Right ventricle myocardium superior (tissue), 1 donor: ENCODE results near the gene TBX1. TPM values are rescaled to one million over a fixed set of nuclear protein-coding genes. Genes with fewer than 3 reads are reported as not detected.

Source experiments
- ATAC-seq: fragments of 200-7000 bp; cut with Tn5 transposase; one replicate; pipeline ENCODE4 v1.9.1; 2020; ENCODE audit warnings: mild to moderate bottlenecking; ENCODE audit not compliant: poor library complexity
- DNase-seq: peaks from one replicate; pipeline ENCODE4 v3.0.0-alpha.2; 2020
- intact Hi-C: fragments of 100-400 bp; cut with DNase I; formaldehyde crosslinking; loops from one replicate; pipeline ENCODE4 v1.11.2; 2022
- total RNA-seq: library from RNA; stranded (reverse); fragmentation: NEBNext Ultra II Directional; extraction: Animal tissue kit (Norgen Biotek cat#: 25700); gene quantifications from one replicate; pipeline ENCODE4 v1.2.1, GENCODE V29; 2021
- donor health status: DM: no; HTN: yes; CAD: no; lungs with severe emphysema.

Gene TBX1
- total RNA-seq, 1 donor from 2014 or later, result 3.2 TPM

DNA sequence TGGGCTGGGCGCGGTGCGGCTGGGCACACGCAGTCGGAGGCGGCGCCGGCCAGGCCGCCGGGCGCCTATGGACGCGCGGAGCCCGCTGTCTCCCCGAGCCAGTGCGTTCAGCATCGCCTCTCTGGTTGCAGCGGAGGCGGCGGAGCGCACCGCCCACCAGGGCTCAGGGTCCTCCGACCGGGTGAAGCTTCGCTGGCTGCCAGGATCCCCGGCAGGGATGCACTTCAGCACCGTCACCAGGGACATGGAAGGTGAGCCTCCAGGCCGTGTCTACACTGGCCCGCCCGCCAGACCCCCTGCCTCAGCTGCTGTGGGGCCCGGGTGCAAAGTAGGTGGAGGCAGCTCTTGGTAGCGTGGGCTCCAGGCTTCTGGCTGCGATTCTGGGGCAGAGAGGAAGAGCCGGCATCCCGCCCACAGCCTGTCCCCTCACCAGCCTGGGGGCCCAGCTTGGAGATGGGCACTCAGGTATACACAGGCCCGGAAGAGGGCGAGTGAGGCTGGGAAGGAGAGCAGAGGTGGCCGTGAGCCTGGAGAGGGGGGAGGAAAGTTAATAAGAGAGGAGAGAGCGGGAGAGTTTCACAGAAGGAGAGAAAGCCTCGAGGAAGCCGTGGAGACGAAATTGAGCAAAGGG lies 1.0 kb upstream of the TBX1 start:
- no peak for ATAC-seq
- no peak for DNase-seq

DNA sequence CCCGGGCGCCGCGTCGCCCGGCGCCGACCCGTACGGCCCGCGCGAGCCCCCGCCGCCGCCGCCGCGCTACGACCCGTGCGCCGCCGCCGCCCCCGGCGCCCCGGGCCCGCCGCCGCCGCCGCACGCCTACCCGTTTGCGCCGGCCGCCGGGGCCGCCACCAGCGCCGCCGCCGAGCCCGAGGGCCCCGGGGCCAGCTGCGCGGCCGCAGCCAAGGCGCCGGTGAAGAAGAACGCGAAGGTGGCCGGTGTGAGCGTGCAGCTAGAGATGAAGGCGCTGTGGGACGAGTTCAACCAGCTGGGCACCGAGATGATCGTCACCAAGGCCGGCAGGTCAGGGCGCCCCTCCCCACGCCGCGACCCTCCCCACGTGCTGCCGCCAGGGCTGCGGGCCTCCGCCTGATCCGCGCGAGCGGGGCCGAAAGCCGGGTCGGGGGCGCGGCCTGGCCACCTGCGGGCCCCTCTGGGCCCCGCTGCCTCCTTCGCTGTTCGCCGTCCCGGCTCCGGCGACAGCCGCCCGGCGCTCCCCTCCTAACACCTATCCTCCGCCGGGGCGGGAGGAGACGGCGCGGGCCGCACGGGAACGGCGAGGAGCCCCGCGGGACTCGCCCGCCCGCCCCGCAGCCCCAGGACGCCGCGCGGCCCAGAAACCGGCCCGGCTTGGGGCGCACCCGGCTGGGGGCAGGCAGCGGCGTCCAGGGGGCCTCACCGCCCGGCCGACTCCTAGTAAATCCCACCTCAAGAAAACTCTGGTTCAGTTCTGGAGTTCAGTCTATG lies 560 bp downstream of the TBX1 start:
- DNase-seq (no peak), ATAC-seq (no peak)
- intact Hi-C loops, result no loop called here

More for the DNA sequence above, 1.0 kb upstream of the TBX1 start:
- intact Hi-C loops, result no loop called here

DNA sequence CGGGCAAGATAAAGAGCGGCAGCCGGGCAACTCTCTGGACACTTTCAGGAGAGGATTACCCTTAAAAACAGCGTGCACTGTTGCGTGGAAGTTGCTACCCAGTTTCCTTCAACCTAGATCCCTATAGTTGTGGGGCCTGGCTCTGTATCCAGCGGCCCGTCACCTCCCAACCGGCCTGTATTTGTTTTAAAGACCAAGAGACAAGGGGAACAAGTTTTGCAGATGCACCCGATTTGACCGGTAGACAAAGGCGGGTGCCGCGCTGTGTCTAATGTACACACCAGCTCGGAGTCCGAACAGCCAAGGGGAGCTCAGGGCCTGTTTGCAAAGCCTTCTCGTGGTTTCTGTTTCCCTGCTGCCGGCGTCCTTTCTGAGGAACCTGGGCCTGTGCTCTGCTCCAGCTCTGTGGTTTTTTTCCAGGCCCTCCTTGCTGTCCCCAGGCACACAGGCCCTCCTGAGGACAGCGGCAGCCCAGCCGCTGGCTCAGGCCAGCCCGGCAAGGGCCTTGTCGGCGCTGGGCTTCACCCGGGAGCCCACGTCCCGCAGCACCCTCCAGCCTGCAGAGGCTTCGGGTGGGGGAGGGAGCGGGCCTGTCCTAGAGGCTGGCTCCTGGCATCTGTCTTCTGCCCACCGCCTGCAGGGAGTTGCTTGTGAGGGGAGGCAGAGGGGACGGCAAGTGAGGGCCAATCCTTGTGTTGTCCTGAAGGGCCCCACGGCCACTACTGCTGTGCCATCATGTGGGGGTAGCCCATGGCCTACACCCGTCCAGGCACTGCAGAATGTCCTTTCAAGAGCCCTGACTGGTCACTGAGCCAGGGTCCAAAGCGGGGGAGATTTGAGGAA lies 1.4 kb downstream of the TBX1 start:
- ATAC-seq (no peak), DNase-seq (no peak)
- intact Hi-C loops, result no loop called here

DNA sequence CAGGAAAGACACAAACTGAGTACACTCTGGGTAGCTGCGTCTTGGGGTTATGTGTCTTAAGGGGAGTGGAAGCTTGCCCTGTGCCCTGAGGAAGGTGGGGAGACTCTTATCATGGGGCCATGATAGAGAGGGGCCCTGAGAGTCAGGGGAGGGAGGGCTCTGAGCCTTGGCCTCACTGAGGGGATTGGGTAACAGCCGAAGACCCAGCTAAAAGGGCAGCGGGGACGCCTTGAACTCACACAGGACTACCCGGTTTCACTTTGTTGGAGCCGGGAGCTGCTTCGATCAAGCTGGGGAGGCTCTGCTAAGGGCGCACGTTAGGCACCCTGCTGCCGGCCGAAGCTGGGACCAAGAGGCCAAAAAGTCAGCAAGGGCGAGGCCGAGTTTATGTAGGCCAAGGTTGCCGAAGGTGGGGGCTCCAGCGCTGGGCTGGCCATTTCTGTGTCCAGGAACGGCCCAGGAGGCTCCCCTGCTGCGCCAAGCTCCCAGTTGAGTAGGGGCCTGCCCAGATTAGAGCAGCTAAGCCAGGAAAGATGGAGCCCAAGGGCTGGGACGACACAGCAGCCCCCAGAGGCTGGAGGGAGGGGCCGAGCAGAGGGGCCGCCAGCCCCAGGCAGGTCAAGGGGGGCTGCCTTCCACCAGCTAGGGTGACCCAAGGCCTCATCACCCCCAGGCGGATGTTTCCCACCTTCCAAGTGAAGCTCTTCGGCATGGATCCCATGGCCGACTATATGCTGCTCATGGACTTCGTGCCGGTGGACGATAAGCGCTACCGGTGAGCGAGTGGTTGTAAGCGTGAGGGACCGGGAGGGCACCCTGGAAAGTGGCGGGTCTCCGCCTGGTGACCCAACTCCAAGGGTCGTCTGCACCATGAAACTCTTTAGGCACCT lies 2.2 kb downstream of the TBX1 start:
- no peak for ATAC-seq
- DNase-seq, result no peak
- intact Hi-C loops, result no loop called here

DNA sequence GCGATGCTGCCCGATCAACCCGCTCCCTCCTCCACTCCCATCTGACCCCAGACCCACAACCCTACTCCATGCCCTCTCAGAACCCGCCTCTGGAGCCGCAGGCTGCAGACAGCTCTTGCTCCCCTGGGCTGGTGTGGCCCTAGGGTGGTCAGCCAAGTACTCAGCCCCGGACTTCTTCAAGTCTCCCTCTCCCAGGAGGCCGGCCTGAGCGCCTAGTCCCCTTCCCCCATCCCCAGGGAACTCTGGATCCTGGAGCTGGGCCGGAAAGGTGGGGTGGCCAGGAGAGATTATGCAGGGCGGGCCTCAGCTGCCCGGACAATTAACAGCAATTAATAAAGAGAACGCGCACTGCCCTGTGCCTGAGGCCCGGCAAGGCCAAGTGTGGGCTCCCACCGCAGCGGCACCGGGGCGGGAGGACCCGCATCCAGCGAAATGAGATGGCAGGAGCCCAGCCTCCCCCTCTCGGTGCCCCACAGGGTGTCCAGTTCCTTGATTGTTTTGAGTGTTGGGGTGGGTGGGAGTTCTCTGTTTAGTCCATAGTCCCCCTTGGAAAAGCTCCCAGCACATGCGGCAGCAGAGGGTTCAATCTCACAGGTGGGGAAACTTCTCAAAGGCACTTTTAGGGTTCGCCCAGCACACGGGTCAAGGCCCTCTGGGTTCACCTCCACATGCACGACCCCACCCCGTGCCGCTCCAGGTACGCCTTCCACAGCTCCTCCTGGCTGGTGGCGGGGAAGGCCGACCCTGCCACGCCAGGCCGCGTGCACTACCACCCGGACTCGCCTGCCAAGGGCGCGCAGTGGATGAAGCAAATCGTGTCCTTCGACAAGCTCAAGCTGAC lies 3.1 kb downstream of the TBX1 start:
- ATAC-seq (no peak), DNase-seq (no peak)
- intact Hi-C loops, result no loop called here

DNA sequence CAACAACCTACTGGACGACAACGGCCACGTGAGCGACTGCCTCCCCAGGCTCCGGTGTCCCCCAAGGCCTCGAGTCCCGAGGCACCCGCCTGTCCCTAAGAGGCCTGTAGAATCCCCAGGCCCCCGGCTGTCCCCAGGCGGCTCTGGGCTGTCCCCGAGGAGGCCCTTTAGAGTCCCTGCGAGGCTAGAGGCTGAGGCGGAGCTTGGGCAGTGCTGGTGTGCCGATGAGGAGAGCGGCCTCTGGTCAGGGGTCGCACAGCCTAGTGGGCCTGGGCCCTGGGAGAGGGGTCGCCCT lies 3.7 kb downstream of the TBX1 start:
- ATAC-seq (no peak), DNase-seq (no peak)
- intact Hi-C loops, result no loop called here

DNA sequence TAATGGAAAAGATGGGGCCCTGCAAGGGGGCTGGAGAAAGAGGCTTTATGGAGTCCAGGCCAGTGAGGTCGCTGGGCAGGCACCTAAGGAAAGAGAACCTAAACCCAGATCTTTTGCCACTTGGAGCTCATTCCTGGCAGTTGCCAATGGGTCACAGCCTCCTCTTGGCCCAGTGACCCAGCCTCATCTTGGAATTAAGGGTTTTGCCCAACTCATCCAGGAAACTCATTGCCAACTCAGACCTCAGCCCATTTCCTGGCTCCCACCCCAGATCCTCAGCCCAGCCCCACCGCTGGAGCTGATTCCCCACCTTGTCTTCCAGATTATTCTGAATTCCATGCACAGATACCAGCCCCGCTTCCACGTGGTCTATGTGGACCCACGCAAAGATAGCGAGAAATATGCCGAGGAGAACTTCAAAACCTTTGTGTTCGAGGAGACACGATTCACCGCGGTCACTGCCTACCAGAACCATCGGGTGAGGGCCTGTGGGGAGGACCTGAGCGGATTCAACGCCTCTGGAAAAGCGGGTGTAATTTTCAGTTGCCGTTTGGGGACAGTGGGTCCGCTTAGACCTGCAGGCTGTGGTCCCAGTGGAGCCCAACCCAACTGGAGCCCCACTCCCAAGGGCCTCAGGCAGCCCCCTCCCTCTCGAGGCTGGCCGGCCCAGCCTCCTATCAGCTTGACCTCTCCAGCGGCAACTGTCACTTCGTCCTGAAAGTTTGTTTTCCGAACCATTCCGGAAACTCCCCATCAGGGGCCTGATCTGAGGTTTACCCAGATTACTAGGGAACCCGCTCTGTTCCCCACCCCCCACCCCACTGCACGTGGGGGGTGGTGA lies 4.3 kb downstream of the TBX1 start:
- ATAC-seq (no peak), DNase-seq (no peak)
- intact Hi-C loops, result no loop called here

DNA sequence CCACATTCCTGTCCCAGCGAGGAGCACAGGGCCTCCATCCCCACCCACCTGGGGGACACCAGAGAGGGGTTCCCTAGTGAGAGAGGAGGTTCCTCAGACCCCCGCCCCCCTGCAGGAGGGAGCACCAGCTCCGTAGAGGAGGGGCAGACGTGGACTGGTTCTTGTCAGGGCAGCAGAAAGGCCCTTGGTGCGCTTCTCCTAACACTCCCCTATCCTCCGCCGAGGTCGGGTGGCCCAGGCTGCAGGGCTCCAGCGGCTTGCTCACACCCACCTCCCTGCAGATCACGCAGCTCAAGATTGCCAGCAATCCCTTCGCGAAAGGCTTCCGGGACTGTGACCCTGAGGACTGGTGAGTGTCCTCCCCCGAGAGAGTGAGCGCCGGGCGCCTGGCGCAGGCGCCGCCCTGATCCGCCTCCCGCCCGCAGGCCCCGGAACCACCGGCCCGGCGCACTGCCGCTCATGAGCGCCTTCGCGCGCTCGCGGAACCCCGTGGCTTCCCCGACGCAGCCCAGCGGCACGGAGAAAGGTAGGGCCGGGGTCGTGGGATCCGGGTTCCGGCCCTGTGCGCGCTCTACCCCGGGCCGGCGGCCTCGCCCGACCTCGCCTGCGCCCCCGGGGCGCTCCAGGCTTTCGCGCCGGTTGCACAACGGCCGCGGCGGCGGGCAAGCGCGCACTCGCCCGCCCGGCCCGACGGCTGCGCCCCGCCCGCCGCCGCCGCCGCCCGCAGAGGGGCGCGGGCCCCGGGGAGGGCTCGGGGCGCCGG lies 5.1 kb downstream of the TBX1 start:
- ATAC-seq (peak; percentile 66), DNase-seq (peak; percentile 53)
- intact Hi-C loops, result no loop called here

DNA sequence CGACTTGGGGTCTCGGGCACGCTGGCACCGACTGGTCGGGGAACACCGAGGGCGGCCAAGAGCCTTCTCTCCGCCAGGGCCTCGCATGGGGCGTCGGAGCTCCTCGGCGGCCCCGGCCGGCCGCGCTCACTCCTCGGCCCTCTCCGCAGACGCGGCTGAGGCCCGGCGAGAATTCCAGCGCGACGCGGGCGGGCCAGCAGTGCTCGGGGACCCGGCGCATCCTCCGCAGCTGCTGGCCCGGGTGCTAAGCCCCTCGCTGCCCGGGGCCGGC lies 5.6 kb downstream of the TBX1 start:
- DNase-seq, result no peak
- no peak for ATAC-seq
- intact Hi-C loops, result no loop called here

DNA sequence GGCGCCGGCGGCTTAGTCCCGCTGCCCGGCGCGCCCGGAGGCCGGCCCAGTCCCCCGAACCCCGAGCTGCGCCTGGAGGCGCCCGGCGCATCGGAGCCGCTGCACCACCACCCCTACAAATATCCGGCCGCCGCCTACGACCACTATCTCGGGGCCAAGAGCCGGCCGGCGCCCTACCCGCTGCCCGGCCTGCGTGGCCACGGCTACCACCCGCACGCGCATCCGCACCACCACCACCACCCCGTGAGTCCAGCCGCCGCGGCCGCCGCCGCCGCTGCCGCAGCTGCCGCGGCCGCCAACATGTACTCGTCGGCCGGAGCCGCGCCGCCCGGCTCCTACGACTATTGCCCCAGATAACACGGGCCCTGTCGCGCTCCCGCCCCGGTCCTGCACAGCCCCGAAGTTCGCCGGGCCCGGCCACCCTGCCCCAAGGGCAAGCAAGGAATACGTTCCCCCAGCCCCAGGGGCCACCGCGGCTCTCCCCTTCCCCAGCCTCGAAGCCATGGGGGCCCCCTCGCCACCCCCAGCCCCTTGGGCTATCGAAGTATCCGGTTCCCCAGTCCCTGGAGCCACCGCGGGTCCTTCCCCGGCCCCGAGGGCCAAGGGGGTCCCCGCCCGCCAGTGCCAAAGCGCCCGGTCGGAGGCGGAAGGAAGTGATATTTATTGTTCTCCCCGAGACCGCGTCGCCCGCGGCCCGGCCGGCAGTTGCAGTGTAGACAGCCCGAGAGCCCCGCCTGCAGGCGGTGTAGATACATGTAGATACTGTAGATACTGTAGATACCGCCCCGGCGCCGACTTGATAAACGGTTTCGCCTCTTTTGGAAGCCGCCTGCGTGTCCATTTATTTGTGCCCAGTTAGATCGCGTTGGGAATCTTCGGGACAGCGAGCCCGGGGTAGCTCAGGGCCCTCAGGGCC lies 6.2 kb downstream of the TBX1 start:
- DNase-seq (peak; percentile 82), ATAC-seq (peak; percentile 76)
- intact Hi-C loops, result no loop called here

DNA sequence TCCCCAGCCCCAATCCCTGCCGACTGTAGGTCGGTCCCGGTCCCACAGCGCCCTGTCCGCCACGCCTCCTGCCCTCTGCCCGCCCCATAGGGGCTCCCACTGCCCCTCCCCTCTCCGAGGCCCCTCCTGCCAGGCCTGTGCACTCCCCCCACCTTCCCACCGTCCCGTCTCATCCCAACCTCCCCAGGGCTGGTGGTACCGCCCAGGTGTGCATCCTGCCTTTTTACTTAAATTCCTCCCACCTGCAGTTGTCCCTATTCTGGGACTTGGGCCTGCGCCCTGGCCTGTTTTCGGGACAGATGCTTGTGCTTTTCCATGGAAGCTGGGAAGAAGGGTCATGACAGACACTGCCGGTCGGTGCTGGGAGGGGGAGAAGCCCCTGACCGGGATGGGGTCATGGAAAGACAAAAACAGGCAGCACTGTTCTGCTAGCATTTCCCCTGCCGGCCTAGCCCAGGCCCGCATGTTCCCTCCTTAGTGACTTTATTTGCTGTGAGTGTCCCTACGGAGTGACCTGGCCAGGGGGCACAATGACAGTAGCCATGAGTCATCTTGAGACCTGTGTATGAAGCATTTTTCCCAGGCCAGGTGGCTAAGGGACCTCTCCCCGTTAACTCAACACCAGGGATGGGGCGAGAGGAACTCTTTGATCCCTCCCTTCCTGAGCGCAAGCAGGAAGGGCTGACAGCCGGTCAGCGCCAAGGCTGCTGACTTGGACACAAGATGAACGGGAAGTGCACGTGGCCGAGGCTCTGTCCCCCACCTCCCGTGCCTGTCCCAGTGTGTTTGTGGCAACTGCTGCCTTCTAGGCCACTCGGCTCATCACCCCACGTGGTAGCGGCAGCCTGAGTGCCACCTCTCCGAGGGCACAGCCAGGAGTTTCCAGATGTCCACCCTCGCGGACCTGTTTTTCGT lies 7.1 kb downstream of the TBX1 start:
- ATAC-seq (peak; percentile 42), DNase-seq (peak; percentile 79)
- intact Hi-C loops, result no loop called here

DNA sequence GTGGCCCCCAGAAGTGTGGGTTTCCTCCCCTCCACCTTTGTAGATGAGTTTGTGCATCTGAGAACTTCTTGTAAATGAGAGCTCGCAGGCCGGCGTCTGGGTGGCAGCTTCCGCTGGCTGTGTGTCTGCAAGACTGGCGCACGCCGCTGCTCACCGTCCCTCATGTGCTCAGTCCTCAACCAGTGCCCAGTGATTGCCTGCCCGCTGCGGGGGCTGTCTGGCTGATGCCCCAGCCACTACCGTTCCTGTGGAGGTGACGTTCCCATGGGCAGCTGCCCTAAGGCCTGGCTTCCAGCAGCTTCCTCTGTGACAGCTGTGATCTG lies 8.8 kb downstream of the TBX1 start:
- ATAC-seq (no peak), DNase-seq (peak; percentile 36)
- intact Hi-C loops, result no loop called here

DNA sequence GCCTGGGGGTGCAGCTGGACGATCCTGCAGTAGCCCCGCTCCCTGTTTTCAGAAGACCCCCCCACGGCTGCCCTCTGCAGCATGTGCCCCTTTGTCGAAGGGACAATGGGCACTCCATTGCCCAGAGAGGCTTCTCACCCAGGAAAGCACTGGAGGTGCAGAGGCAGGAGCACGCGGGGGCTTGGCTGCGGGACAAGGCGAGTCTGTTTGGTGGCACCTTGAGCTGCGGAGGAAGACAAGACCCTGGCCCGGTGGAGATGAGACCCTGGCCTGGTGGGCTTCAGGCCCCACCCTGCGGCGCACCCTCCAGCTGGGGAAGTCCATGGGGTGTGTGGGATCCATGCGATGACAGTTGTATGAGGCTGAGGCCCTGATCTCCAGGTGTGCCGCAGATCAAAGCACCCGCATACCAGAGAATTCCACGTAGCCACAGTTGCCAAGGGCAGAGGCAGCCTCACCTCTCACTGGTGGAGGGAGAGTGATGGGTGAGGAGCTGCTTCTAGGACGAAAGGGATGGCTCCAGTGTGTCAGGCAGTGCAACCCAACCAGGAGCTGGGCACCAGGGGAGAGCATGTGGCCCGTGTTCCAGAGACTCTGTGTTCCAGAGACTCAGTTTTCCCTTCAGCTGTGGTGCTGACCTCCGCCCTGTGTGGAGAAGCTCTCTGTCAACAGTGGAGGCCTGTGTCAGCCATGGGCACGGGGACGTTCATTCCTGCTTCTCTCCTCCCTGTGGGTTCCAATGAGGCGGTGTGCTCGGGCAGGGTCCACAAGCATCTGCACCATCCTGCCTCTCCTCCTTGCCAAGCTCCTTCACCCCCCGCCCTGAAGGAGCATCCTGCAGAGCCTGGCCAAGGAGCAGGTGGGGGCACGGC lies 10.0 kb downstream of the TBX1 start:
- peak; percentile 26 for DNase-seq
- intact Hi-C loops, result no loop called here
- no peak for ATAC-seq

DNA sequence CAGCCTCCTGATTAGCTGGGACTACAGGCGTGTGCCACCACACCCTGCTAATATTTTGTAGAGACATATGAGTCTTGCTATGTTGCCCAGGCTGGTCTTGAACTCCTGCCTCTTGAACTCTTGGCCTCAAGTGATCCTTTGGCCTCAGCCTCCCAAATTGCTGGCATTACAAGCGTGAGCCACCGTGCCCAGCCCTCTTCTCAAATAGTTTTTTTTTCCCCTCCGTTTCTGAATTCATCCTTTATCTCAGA lies 11.8 kb downstream of the TBX1 start:
- intact Hi-C loops, result no loop called here
- DNase-seq (peak; percentile 13), ATAC-seq (no peak)
